ENCODE measurements around the gene FBP2.
"Not testable (repeated sequence)": the region's sequence is repeated elsewhere in the genome, so short reads cannot be mapped to it uniquely, and the experiment has no call there.

Gene FBP2

GRCh38 chr9:94554439-94555331 is 38.9 kb downstream of the FBP2 start, which contains the start of gene PCAT7:
Gene PCAT7 (plus strand): TSS chr9:94555083.
- DNase-seq, result peak; percentile 38 to 58

- DNase-seq, result no peak
These were observed 39.6 kb downstream of the FBP2 start for GRCh38 chr9:94554078-94554438.

- DNase-seq, result no peak
These were observed 40.3 kb downstream of the FBP2 start for GRCh38 chr9:94553029-94553938.

- DNase-seq, result no peak
These were observed 47.7 kb downstream of the FBP2 start for GRCh38 chr9:94545940-94546339.

- not testable (repeated sequence) for DNase-seq
These were observed 49.3 kb downstream of the FBP2 start for GRCh38 chr9:94544335-94544734.

GRCh38 chr9:94538908-94539307 is 54.7 kb downstream of the FBP2 start:
- DNase-seq, result no peak

- no peak for DNase-seq
These were observed 58.7 kb downstream of the FBP2 start for GRCh38 chr9:94534901-94535300.

GRCh38 chr9:94533601-94534000 is 60.0 kb downstream of the FBP2 start:
- DNase-seq, result no peak

- no peak for DNase-seq
These were observed 60.5 kb downstream of the FBP2 start for GRCh38 chr9:94533155-94533554.

GRCh38 chr9:94528886-94529285 is 64.7 kb downstream of the FBP2 start:
- no peak for DNase-seq

GRCh38 chr9:94526951-94527350 is 66.7 kb downstream of the FBP2 start:
- DNase-seq, result no peak

GRCh38 chr9:94526271-94526670 is 67.4 kb downstream of the FBP2 start:
- DNase-seq, result no peak

- DNase-seq, result no peak
These were observed 68.1 kb downstream of the FBP2 start for GRCh38 chr9:94525396-94526035.

GRCh38 chr9:94517254-94517653 is 76.4 kb downstream of the FBP2 start:
- DNase-seq, result no peak

GRCh38 chr9:94514722-94515121 is 78.9 kb downstream of the FBP2 start:
- no peak for DNase-seq

- DNase-seq, result no peak
These were observed 81.7 kb downstream of the FBP2 start for GRCh38 chr9:94511955-94512265.

- no peak for DNase-seq
These were observed 82.3 kb downstream of the FBP2 start for GRCh38 chr9:94511134-94511954.
